ENCODE data around the gene IL27RA. TPM values are rescaled to one million over a fixed set of nuclear protein-coding genes. Genes with fewer than 3 reads are reported as not detected.
"Not testable (repeated sequence)": the region's sequence is repeated elsewhere in the genome, so short reads cannot be mapped to it uniquely, and the experiment has no call there.

IL27RA gene
- total RNA-seq, 2 donors from 2014 or later = 4.7 to 8.3 TPM

DNA sequence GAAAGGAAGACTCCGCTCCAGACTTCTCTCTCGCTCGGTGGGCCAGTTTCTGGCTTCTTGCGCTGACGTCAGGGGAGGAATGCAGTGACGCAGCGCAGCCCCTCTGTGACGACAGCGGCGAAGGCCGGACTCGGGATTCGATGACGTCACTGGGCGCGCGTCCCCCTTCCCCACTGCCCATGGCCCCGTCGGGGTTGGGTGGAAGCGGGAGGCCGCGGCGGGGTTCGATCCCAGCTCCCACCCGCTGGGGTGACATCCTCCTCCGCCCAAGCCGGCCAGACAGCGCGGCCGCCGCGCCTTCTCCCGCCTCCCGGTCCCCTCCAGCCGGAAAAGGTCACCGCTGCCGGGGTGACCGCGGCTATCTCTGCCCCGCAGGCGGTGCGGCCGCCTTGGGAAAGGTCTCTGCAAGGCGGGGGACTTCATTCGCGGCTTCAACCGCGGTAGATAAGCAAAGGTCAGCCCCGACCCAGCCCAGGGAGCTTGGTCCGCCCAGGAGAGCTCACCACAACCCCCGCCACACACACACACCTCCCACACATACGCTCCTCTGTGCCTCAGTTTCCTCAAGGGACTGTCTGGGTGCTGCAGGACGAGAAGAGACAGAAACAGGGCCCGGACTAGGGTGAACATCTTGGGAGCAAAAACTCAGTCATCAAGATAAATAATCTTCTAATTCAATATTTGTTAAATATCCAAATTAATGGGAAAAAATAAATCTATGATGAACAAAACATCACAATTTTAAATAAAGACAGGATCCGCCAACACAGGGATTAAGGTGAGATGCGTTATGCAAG, 24.6 kb upstream of the IL27RA start:
- Histone ChIP-seq H3K27ac (peak overlapping the region; percentile 95 to 99), H3K4me3 (peak overlapping the region; percentile 80 to 91)
- no peak for DNase-seq (ENCODE audit: low spot score)

DNA sequence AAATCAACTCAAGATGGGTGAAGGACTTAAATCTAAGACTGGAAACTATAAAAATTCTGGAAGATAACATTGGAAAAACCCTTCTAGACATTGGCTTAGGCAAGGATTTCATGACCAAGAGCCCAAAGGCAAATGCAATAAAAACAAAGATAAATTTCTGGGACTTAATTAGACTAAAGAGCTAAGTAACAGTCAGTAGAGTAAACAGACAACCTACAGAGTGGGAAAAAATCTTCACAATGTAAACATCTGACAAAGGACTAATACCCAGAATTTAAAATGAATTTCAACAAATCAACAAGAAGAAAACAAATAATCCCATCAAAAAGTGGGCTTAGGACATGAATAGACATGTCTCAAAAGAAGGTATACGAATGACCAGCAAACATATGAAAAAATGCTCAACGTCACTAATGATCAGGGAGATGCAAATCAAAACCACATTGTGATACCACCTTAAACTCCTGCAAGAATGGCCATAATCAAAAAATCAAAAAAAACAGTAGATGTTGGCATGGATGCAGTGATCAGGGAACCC, 19.1 kb upstream of the IL27RA start:
- 55% methylated on average over 2 of the region's 2 CpGs for WGBS
- H3K36me3 ChIP-seq = no peaks in the 10 kb centered on the region
- H3K27ac ChIP-seq = no peak overlapping the region
- no peaks in the 10 kb centered on the region for H3K9me3 ChIP-seq
- TF ChIP-seq POLR2A (IDR thresholded peaks at IDR 0.05) = no peak
- TF ChIP-seq, protein P1, sequence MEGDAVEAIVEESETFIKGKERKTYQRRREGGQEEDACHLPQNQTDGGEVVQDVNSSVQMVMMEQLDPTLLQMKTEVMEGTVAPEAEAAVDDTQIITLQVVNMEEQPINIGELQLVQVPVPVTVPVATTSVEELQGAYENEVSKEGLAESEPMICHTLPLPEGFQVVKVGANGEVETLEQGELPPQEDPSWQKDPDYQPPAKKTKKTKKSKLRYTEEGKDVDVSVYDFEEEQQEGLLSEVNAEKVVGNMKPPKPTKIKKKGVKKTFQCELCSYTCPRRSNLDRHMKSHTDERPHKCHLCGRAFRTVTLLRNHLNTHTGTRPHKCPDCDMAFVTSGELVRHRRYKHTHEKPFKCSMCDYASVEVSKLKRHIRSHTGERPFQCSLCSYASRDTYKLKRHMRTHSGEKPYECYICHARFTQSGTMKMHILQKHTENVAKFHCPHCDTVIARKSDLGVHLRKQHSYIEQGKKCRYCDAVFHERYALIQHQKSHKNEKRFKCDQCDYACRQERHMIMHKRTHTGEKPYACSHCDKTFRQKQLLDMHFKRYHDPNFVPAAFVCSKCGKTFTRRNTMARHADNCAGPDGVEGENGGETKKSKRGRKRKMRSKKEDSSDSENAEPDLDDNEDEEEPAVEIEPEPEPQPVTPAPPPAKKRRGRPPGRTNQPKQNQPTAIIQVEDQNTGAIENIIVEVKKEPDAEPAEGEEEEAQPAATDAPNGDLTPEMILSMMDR (IDR thresholded peaks at IDR 0.05) = no peak
- no peak for TF ChIP-seq POLR2AphosphoS5 (IDR thresholded peaks at IDR 0.05)
- H3K4me3 ChIP-seq = no peak overlapping the region
- intact Hi-C loops (cut with DNase I) = no loop called here
- no peaks in the 10 kb centered on the region for H3K27me3 ChIP-seq (replicated peaks; ENCODE audit: insufficient read depth)
- DNase-seq (ENCODE audit: low spot score) = no peak
- no peaks in the 10 kb centered on the region for H3K4me1 ChIP-seq (replicated peaks)

More for the DNA sequence above, 24.6 kb upstream of the IL27RA start:
- Histone ChIP-seq H3K4me1 (replicated peaks) (no peaks in the 10 kb centered on the region), H3K36me3 (no peaks in the 10 kb centered on the region), H3K27me3 (replicated peaks; ENCODE audit: insufficient read depth) (no peaks in the 10 kb centered on the region), H3K9me3 (no peaks in the 10 kb centered on the region)
- peak; percentile 61 for TF ChIP-seq POLR2AphosphoS5 (IDR thresholded peaks at IDR 0.05)
- TF ChIP-seq, protein P1 (IDR thresholded peaks at IDR 0.05) = no peak
- intact Hi-C loops (cut with DNase I) = loop anchor here (5.0 kb wide), 1 partner anchor 65 kb away; the partner anchor contains the start of gene MISP3
- WGBS = 5% methylated on average over 56 of the region's 56 CpGs

DNA sequence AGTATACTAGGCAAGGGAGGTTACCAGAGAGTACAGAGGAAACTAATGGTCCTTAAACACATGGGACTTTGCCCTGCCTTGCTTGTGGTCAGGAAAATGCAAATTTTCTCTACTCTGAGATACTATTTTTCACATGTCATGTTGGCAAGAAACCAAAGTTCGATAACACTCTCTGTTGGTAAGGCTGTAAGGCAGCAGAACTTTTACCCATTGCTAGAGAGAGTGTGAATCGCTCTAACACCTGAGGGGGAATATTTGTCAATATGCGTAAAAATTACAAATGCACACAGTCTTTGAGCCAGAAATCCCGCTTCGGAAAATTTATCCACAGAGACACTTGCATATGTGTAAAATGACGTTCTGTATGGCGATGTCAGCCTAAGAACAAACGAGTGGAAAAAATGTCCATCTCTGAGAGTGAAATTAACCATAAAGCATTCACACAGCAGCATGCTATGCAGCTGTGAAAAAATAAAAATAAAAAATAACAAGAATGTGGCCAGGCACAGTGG, 16.0 kb upstream of the IL27RA start:
- no peaks in the 10 kb centered on the region for H3K4me1 ChIP-seq (replicated peaks)
- DNase-seq (ENCODE audit: low spot score) = no peak

DNA sequence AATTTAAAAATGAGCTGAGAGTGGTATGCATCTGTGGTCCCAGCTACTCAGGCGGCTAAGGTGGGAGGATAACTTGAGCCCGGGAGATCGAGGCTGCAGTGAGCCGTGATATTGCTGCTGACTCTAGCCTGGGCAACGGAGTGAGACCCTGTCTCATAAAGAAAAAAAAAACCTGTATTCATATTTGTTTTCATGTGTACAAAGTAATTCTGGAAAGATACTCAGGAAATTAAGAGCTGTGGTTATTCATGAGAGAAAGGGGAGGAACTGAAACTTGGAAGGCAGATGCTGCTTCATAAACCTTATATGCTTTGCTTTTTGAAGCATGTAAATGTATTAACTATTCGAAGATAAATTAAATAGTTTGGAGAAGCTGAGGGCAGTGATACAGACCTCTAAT, 12.5 kb upstream of the IL27RA start:
- Histone ChIP-seq H3K27ac (no peak overlapping the region), H3K4me1 (replicated peaks) (no peaks in the 10 kb centered on the region), H3K9me3 (no peaks in the 10 kb centered on the region), H3K36me3 (no peaks in the 10 kb centered on the region), H3K4me3 (no peak overlapping the region), H3K27me3 (replicated peaks; ENCODE audit: insufficient read depth) (no peaks in the 10 kb centered on the region)
- DNase-seq (ENCODE audit: low spot score) = no peak
- 80% methylated on average over 6 of the region's 6 CpGs for WGBS
- intact Hi-C loops (cut with DNase I) = no loop called here
- TF ChIP-seq, protein P1 (IDR thresholded peaks at IDR 0.05) = no peak

More for the DNA sequence above, 16.0 kb upstream of the IL27RA start:
- Histone ChIP-seq H3K27ac (no peak overlapping the region), H3K36me3 (no peaks in the 10 kb centered on the region), H3K27me3 (replicated peaks; ENCODE audit: insufficient read depth) (no peaks in the 10 kb centered on the region), H3K4me3 (no peak overlapping the region), H3K9me3 (no peaks in the 10 kb centered on the region)
- TF ChIP-seq POLR2AphosphoS5 (IDR thresholded peaks at IDR 0.05) (no peak), POLR2A (IDR thresholded peaks at IDR 0.05) (no peak)
- TF ChIP-seq, protein P1 (IDR thresholded peaks at IDR 0.05) = no peak
- 78% methylated on average over 8 of the region's 8 CpGs for WGBS
- intact Hi-C loops (cut with DNase I) = no loop called here

DNA sequence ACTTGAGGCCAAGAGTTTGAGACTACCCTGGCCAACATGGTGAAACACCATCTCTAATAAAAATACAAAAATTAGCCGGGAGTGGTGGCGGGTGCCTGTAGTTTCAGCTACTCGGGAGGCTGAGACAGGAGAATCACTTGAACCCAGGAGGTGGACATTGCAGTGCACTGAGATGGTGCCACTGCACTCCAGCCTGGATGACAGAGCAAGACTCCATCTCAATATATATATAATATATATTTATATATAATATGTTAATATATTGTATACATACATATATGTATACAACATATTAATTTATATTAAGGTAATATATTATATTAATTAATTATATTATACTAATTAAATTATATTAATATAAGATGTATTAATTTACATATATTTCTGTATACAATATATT, 11.8 kb upstream of the IL27RA start:
- WGBS = 76% methylated on average over 3 of the region's 3 CpGs
- H3K4me1 ChIP-seq (replicated peaks); H3K27ac ChIP-seq; intact Hi-C loops (cut with DNase I); H3K36me3 ChIP-seq; H3K27me3 ChIP-seq (replicated peaks; ENCODE audit: insufficient read depth); DNase-seq (ENCODE audit: low spot score); H3K4me3 ChIP-seq; H3K9me3 ChIP-seq: not testable (repeated sequence)

Data from prostate gland (tissue), 2 donors.